Upper lobe of left lung (tissue), 6 donors: Measurements from ENCODE around the gene FBXL13. TPM values are rescaled to one million over a fixed set of nuclear protein-coding genes. Genes with fewer than 3 reads are reported as not detected.
A peak's percentile ranks its signal among the peaks of the same experiment; 100 is the strongest.

Experiments used
- ATAC-seq, 2 donors: fragments of 200-7000 bp; cut with Tn5 transposase; one replicate each; pipeline ENCODE4 v1.9.1; 2022; ENCODE audit warnings: mild to moderate bottlenecking in 2 of 2, moderate library complexity in 2 of 2; ENCODE audit not compliant: low FRiP score in 2 of 2
- DNase-seq, 2 donors: peaks; one replicate each; pipeline ENCODE4 v3.0.0-alpha.2; 2019 to 2020
- H3K27ac ChIP-seq, 4 donors: fragments of 200-600 bp; sonication (generic); one replicate each; pipeline ENCODE4 v1.5.1; 2016 to 2019
- H3K27me3 ChIP-seq, 4 donors: fragments of 200-600 bp; sonication (generic); one replicate each; pipeline ENCODE4 v1.5.1; 2017 to 2019
- H3K36me3 ChIP-seq, 4 donors: fragments of 200-600 bp; sonication (generic); one replicate each; pipeline ENCODE4 v1.5.1; 2016 to 2019
- H3K4me1 ChIP-seq, 4 donors: fragments of 200-600 bp; sonication (generic); one replicate each; pipeline ENCODE4 v1.5.1; 2018 to 2019
- H3K4me3 ChIP-seq, 4 donors: fragments of 200-600 bp; sonication (generic); one replicate each; pipeline ENCODE4 v1.5.1; 2017 to 2019; ENCODE audit warnings: mild to moderate bottlenecking in 2 of 4, moderate library complexity in 1 of 4
- H3K9me3 ChIP-seq, 4 donors: fragments of 200-600 bp; sonication (generic); one replicate each; pipeline ENCODE4 v1.5.1; 2018 to 2019
- EP300 ChIP-seq, 4 donors: sonication (generic); formaldehyde crosslinking; IDR thresholded peaks; one replicate each; pipeline ENCODE4 v1.5.1; 2017; ENCODE audit warnings: antibody characterized with exemption in 4 of 4, control low read depth in 2 of 4
- POLR2A ChIP-seq, 4 donors: fragments of 450-650 bp; IDR thresholded peaks; one replicate each; pipeline ENCODE4 v1.5.1; 2016 to 2017; ENCODE audit warnings: antibody characterized with exemption in 4 of 4, mild to moderate bottlenecking in 2 of 4
- POLR2AphosphoS5 ChIP-seq, 2 donors: sonication (generic); formaldehyde crosslinking; IDR thresholded peaks; one replicate each; pipeline ENCODE4 v1.5.1; 2017; ENCODE audit warnings: antibody characterized with exemption in 2 of 2
- WGBS, 2 donors: methylation state at CpG; one replicate each; pipeline ENCODE4 v1.1.5; 2017 to 2018; 5-methylcytosine and 5-hydroxymethylcytosine counted together
- total RNA-seq, 6 donors: library from RNA; depleted of rRNA in 4 of 6; stranded (reverse); fragments of >200 nt in 4 of 6; gene quantifications; one replicate each; pipeline versions ENCODE4 v1.1.0 to v1.2.1, GENCODE V29; 2016 to 2021
- TF ChIP-seq, protein P1 (sequence below), 6 experiments: fragments of 450-650 bp in 4 of 6; fragments of 200-600 bp in 2 of 6; sonication (generic) in 2 of 6; IDR thresholded peaks; one replicate each; pipeline ENCODE4 v1.5.1; 2016 to 2019; ENCODE audit warnings: antibody characterized with exemption in 6 of 6
- donor health status: DM: no; HTN: no; CAD: no; lungs with moderate emphysema.
- donor health status: DM: no; HTN: yes; CAD: no; lungs with severe emphysema.

FBXL13 gene
- total RNA-seq, 6 donors from 2014 or later = 1.6 to 11.6 (median 2.9) TPM

DNA sequence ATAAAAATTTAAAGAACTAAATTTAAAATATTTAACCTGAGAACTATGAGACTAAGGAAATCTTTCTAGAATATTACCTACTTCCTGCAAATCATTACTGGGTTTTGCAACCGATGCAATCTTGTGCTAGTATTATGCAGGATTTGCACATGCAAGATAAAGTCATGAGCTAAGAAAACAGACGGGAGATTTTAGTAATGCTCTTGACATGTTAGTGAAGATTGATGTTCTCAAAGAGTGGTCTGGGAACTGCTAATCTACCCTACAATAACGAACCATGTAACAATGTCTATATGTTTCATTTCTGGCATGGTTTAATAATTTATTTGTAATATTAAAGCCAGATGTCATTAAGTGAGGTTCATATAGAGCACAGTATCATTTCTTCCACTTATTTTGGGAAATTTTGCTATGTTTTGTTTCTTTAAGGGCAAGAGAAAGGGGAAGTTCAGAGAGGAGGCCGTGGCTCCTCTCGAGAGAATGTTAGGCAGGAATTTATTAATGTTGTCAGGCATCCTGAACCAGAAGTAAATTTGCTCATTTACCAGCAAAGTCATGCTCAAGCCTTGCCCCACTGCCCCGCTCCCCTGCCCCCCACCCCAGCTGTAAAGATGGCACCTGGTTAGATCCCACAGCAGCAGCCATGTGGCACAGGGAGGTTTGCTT is 139.0 kb downstream of the FBXL13 start:
- Histone ChIP-seq H3K36me3 (no peaks in the 10 kb centered on the region), H3K4me1 (peaks cover 0 to 11% (median 4%) of the 10 kb centered on the region in 4 donors), H3K27ac (peak overlapping the region in 1 of 4 donors; percentile 40), H3K4me3 (no peak overlapping the region), H3K27me3 (no peaks in the 10 kb centered on the region), H3K9me3 (no peaks in the 10 kb centered on the region)
- no peak for TF ChIP-seq POLR2AphosphoS5 (IDR thresholded peaks at IDR 0.05)
- TF ChIP-seq EP300 (IDR thresholded peaks at IDR 0.05) = no peak
- TF ChIP-seq, protein P1, sequence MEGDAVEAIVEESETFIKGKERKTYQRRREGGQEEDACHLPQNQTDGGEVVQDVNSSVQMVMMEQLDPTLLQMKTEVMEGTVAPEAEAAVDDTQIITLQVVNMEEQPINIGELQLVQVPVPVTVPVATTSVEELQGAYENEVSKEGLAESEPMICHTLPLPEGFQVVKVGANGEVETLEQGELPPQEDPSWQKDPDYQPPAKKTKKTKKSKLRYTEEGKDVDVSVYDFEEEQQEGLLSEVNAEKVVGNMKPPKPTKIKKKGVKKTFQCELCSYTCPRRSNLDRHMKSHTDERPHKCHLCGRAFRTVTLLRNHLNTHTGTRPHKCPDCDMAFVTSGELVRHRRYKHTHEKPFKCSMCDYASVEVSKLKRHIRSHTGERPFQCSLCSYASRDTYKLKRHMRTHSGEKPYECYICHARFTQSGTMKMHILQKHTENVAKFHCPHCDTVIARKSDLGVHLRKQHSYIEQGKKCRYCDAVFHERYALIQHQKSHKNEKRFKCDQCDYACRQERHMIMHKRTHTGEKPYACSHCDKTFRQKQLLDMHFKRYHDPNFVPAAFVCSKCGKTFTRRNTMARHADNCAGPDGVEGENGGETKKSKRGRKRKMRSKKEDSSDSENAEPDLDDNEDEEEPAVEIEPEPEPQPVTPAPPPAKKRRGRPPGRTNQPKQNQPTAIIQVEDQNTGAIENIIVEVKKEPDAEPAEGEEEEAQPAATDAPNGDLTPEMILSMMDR (IDR thresholded peaks at IDR 0.05) = no peak
- TF ChIP-seq POLR2A (IDR thresholded peaks at IDR 0.05) = no peak
- no peak for DNase-seq
- WGBS, 2 donors = 44 to 50% methylated on average over 5 to 6 of the region's 6 CpGs
- ATAC-seq = no peak

DNA sequence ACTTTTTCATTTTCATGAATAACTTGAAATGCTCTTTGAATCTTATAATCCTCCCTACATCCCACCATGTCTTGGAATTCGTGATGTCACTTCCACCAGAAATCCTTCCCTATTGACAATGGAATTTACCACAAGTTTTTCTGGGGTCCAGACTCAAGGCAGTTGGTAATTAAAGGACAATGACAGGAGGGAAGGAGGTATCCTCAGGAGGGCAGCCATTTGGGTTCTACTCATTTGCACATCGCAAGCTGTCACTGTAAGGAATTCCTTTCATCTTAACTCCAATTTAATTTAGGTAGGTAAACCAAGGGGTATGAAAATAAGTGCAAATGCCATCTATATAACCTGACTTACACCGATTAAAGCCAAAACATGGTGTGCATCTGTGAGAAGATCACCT is 139.9 kb downstream of the FBXL13 start:
- Histone ChIP-seq H3K4me1 (peaks cover 0 to 11% (median 4%) of the 10 kb centered on the region in 4 donors), H3K9me3 (no peaks in the 10 kb centered on the region), H3K4me3 (no peak overlapping the region), H3K36me3 (no peaks in the 10 kb centered on the region), H3K27ac (no peak overlapping the region), H3K27me3 (no peaks in the 10 kb centered on the region)
- TF ChIP-seq, protein P1 (IDR thresholded peaks at IDR 0.05) = no peak
- no peak for TF ChIP-seq POLR2A (IDR thresholded peaks at IDR 0.05)
- TF ChIP-seq POLR2AphosphoS5 (IDR thresholded peaks at IDR 0.05) = no peak
- TF ChIP-seq EP300 (IDR thresholded peaks at IDR 0.05) = no peak
- DNase-seq = no peak
- no peak for ATAC-seq
- 85 to 86% methylated on average over 3 of the region's 3 CpGs for WGBS, 2 donors

DNA sequence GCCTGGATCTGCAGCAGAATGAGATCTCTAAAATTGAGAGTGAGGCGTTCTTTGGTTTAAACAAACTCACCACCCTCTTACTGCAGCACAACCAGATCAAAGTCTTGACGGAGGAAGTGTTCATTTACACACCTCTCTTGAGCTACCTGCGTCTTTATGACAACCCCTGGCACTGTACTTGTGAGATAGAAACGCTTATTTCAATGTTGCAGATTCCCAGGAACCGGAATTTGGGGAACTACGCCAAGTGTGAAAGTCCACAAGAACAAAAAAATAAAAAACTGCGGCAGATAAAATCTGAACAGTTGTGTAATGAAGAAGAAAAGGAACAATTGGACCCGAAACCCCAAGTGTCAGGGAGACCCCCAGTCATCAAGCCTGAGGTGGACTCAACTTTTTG is 140.4 kb downstream of the FBXL13 start:
- peak overlapping the region in 1 of 4 donors; percentile 38 for H3K27ac ChIP-seq
- no peak for ATAC-seq
- H3K36me3 ChIP-seq = no peaks in the 10 kb centered on the region
- no peak for DNase-seq
- no peaks in the 10 kb centered on the region for H3K9me3 ChIP-seq
- no peak overlapping the region for H3K4me3 ChIP-seq
- TF ChIP-seq POLR2AphosphoS5 (IDR thresholded peaks at IDR 0.05) (no peak), EP300 (IDR thresholded peaks at IDR 0.05) (no peak), POLR2A (IDR thresholded peaks at IDR 0.05) (no peak)
- TF ChIP-seq, protein P1 (IDR thresholded peaks at IDR 0.05) = no peak
- no peaks in the 10 kb centered on the region for H3K27me3 ChIP-seq
- peaks cover 0 to 11% (median 4%) of the 10 kb centered on the region in 4 donors for H3K4me1 ChIP-seq
- WGBS, 2 donors = 73 to 78% methylated on average over 8 of the region's 8 CpGs

DNA sequence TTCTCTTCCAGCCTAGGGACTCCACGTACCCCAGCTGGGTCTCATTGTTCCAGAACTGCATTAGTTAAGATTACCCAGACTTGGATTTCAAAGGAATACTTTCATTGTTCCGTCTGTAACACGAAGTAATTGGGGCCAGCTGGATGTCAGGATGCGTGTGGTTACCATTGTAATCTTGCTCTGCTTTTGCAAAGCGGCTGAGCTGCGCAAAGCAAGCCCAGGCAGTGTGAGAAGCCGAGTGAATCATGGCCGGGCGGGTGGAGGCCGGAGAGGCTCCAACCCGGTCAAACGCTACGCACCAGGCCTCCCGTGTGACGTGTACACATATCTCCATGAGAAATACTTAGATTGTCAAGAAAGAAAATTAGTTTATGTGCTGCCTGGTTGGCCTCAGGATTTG is 140.8 kb downstream of the FBXL13 start:
- TF ChIP-seq EP300 (IDR thresholded peaks at IDR 0.05) = no peak
- no peak for TF ChIP-seq POLR2AphosphoS5 (IDR thresholded peaks at IDR 0.05)
- TF ChIP-seq, protein P1 (IDR thresholded peaks at IDR 0.05) = no peak
- TF ChIP-seq POLR2A (IDR thresholded peaks at IDR 0.05) = no peak
- no peaks in the 10 kb centered on the region for H3K36me3 ChIP-seq
- DNase-seq (peak in 1 of 2 donors; percentile 72), ATAC-seq (peak; percentile 85 to 95)
- H3K9me3 ChIP-seq = no peaks in the 10 kb centered on the region
- WGBS, 2 donors = 80% methylated on average over 15 of the region's 15 CpGs
- no peak overlapping the region for H3K4me3 ChIP-seq
- H3K27ac ChIP-seq = peak overlapping the region in 1 of 4 donors; percentile 38
- H3K27me3 ChIP-seq = no peaks in the 10 kb centered on the region
- H3K4me1 ChIP-seq = peaks cover 0 to 11% (median 4%) of the 10 kb centered on the region in 4 donors

DNA sequence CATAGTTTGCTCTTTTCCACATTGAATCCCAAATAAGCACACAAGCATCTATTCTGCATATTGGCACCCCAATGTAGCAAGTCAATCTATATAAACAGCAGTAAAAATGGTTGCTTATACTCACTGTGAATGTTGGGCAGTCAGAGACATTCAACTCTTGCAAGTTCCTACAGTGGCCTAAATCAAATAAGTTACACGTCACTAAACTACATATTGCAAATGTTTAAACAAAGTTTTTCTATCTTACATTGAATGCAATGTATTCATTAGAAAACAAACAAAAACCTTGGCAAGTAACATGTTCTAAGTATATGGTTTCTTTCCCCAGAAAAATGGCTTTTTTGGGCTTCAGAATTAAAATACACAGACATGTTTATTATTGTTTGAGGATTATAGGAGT is 142.8 kb downstream of the FBXL13 start:
- Histone ChIP-seq H3K27ac (no peak overlapping the region), H3K4me3 (no peak overlapping the region), H3K9me3 (no peaks in the 10 kb centered on the region), H3K36me3 (no peaks in the 10 kb centered on the region), H3K27me3 (no peaks in the 10 kb centered on the region), H3K4me1 (peaks cover 0 to 4% (median 0%) of the 10 kb centered on the region in 4 donors)
- no peak for DNase-seq
- ATAC-seq = no peak
- WGBS, 2 donors = 71 to 79% methylated on average over 1 of the region's 1 CpG
- TF ChIP-seq POLR2A (IDR thresholded peaks at IDR 0.05) (no peak), EP300 (IDR thresholded peaks at IDR 0.05) (no peak), POLR2AphosphoS5 (IDR thresholded peaks at IDR 0.05) (no peak)
- TF ChIP-seq, protein P1 (IDR thresholded peaks at IDR 0.05) = no peak
